Raji (cell line): ENCODE data around the gene CD63.

ENCODE experiments used
- POLR2A ChIP-seq: IDR thresholded peaks from 2 replicates; pipeline ENCODE4 v1.6.1; 2011; ENCODE audit warnings: low read depth, low read length, control low read depth; ENCODE audit not compliant: insufficient read depth

The CD63 gene

DNA sequence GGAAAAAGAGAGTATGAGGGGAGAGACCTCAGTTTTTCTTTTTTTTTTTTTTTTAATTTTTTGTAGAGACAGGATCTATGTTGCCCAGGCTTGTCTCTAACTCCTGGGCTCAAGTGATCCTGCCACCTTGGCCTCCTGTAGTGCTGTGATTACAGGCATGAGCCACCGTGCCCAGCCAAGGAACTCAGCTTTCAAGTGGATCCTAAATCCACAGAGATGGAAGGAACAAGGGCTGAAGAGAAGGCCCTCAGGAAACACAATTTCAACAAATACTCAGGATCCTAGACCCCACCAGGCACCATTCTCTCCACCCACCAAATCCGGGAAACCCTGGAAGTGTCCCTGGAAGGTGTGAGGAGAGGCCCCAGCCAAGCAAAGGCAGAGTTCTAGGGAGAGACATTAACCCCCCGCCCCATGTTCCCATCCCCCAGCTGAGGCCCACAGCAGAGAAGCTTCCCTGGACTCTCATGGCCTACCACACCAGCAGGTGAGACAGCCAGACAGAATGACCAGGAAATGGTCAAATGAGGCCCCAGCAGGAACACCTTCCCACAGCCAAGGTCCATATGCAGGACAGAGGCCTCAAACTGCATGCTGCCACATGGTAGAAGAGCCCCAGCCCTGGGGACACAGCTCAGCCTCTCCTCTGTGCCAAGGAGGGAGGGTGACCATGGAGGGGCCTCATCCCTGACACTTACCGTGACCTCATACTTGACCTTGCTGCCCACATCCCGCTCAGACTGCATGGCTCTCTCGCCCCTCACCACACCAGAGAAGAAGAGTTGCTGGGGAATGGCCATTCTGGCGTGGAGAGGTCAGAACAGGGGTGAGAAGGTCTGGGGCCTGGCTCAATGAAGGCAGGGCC, 35.3 kb downstream of the CD63 start:
- no peak for TF ChIP-seq POLR2A

DNA sequence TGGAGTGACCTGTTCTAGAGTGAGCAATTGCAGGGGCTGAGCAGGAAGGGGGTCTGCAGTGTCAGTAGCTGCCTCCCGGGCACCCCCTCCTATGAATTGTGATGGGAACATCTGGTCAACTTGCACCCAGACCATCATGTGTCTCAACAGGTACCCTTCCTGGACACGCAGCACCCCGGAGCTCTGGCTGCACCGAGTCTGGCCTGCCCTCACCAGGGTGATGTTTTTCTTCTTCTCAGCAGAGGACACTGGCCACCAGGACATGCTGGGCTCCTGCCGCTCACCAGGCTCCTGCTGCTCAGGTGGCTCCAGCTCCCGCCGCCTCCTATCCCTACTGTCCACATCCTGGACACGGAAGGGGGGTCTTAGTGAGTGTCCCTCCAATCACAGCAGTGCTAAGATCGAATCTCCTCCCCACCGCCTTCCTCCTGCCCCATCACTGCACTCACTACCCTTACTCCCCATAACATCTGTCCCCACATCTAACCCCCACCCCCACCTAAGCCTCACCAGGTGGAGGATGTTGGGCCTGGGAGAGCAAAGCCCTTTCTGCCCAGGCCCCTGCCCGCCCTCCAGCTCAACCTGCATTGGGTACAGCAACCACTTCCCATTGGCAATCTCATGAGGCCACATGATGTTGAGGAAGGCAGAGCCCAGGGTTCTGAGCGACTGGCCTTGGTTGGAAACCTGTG, 36.0 kb downstream of the CD63 start:
- TF ChIP-seq POLR2A = no peak

DNA sequence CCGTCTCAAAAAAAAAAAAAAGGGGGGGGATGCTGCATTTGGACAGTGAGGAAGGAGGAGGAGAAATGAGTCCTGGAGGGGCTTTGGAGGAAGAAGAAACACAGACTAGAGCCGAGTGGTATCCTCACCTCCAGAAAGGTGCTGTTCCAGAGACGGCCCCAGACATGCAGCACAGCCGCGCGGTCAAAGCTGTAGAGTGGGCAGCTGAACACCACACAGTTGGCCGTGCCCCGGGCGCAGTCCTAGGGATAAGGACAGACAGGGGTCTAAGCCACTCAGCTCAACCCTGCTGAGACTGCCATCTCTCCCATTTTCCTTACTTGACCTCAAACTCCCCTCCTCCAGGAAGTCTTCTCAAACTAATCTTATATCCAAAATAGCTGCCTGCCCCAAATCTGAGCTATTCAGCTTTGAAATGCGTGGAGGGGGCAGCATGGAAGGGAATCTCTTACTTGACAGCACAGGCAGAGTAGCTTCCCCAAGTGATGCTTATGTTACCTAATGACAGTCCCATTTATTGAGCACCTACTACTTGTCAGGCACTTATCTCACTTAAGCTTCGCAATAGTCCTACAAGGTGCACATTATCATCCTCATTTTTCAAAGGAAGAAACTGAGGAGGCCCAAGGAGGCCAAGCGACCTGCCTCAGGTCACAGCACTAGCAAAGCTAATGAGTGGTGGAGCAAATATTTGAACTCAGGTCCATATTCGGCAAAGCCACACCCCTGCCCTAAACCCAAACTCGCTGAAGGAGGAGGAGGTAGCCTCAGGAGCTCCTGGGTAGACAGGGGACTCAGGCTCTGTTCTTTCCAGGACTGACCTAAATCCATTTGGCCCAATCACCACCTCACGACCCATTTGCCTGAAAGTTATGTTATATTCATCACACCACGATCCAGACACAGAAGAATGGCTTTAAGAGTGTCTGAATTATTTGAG, 39.8 kb downstream of the CD63 start:
- TF ChIP-seq POLR2A = no peak

DNA sequence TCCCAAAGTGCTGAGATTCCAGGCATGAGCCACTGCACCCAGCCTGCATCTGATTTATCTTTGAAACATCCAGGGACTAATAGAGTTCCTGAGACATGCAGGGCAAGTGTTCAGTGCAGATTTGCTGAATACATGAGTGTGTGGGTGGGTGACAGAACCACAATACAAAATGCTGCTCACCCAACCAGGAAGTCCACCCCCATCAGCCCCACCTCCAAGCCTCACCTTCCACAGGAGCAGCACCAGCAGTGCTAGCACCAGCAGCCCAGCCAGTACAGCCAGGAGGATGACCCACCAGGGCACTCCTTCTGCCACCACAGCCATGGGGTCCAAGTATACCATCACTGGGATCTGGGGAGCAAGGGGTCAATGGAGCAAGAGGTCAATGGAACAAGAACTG, 41.1 kb downstream of the CD63 start:
- no peak for TF ChIP-seq POLR2A

DNA sequence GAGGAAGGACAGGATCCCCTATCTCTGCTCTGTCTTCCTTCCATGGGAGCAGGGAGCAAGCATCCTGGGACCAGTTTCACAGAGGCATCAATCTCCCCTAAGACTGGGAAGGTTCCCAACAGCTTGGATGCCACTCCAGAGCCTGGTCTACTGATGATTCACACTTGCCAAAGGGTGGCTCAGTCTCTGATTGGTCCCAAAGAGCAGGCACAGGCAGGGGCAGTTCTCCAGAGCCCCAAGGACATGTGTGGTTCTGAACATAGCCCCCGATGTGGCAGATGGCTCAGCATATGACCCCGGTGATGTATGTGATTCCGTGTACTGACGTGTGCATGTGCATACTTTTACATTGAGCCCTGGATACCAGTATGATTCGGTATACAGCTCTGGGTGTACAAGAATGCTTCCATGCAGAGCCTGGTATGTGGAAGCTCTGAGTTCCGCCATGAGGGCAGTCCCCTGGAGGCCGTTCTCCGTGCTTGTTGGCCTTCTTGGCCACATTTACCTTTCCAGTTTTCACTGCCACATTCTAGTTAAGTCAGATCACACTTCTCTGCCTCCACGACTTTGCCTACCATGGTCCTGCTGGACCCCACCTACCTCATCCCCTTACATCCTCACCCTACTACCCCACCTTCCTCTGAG, 42.3 kb downstream of the CD63 start:
- no peak for TF ChIP-seq POLR2A

DNA sequence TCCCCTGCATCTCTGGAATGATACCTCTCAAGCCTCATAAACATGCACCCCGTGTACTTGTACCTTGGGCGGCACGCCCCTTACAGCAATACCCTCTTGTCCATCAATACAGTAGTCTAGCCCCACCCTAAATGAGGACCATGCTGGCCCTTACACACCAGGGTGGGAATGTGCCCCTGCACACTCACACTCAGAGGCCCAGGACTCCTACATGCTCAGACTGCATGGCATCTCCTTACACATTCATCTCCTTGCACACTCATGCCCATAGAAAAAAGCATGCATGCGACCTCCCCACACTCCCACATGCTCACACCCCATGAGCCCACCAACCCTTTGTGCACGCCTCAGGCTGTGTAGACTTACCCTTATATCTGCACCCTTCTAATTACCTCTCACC, 43.1 kb downstream of the CD63 start:
- no peak for TF ChIP-seq POLR2A

DNA sequence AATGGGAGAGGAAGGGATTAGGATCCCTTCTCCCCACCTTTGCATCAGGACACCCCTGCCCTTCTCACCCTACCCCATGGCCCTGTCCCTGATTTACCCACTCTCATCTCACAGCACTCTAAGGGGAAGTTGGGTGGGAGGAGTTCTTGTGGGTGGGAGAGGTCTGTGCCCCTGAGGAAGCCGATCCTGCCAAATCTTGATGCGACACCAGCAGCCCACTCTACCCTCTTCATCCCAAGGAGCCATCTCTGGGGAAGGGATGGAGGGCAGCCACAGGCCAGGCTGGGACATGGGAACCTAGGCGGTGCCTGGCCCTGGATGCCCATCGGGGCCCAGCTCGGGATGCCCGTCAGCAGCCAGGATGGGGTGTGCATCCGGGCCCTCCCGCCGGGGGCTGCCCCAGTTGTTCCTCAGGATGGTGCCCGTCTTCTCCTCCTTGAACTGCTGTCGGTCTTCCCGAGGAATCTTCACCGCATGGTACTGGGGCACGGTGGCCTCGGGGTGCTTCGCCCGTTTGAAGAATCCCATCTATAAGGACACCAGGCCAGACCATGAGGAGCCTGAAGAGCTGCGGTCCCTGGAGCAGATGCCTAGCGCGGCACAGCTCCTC, 43.9 kb downstream of the CD63 start:
- no peak for TF ChIP-seq POLR2A

DNA sequence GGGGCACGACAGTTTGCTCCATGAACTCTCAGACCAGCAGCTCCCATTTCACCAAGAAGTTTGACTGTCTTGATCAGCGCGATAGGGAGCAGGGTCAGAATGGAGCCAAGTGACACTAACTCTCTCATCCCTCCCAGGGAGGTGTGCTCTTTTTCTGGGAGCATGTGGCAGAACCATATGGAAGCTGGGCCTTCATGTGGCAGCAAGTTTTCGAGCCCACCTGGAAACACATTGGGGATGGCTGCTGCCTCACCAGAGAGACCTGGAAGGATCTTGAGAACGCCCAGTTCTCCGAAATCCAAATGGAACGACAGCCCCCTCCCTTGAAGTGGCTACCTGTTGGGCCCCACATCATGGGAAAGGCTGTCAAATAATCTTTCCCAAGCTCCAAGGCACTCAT, 45.1 kb downstream of the CD63 start:
- TF ChIP-seq POLR2A = no peak

DNA sequence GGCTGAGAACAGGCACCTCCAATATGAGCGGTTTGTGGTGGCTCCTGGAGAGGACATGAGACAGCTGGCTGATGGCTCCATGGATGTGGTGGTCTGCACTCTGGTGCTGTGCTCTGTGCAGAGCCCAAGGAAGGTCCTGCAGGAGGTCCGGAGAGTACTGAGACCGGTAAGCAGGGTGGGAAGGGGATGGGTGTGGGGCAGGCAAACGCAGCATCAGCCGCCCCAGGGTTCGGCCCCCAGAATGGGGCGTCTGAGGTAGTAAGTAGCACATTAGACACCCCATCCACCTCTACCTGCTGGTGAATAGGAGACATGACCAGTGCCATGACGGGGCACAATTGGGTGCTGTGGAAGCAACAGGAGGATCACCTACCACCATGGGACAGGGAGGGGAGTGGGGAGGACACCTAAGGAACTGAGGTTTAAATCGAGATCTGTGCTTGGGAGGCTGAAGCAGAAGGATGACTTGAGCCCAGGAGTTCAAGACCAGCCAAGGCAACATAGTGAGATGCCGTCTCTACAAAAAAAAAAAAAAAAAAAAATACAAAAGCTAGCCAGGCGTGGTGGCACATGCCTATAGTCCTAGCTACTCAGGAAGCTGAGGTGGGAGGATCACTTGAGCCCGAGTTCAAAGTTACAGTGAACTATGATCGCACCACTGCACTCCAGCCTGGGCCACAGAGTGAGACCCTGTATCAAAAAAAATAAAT, 46.6 kb downstream of the CD63 start:
- TF ChIP-seq POLR2A = no peak

DNA sequence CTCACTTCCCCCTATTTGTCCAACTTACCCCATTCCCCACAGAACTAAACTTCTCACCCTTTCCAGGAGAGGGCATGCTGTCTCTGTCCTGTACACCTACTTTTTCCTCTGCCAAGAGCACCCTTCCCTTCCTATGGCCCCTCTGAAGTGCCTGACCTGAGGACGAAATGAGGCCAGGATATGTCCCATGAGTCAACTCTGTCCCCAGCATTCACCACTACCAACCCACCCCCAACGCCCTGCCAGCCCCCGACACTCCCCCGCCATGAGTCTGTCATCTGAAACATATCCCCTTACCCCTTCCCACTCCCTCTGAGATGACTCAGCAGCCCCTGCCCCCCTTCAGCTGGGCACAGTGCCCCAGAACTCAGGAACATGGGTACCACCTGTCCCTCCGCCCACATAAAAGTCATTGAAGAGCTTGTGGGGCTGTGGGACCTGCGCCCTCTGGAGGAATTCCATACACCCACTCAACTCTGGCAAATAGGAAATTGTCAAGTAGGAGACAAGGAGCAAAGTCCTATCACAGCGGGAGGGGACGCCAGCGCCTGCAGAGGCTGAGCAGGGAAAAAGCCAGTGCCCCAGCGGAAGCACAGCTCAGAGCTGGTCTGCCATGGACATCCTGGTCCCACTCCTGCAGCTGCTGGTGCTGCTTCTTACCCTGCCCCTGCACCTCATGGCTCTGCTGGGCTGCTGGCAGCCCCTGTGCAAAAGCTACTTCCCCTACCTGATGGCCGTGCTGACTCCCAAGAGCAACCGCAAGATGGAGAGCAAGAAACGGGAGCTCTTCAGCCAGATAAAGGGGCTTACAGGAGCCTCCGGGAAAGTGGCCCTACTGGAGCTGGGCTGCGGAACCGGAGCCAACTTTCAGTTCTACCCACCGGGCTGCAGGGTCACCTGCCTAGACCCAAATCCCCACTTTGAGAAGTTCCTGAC, 47.4 kb downstream of the CD63 start:
- no peak for TF ChIP-seq POLR2A

DNA sequence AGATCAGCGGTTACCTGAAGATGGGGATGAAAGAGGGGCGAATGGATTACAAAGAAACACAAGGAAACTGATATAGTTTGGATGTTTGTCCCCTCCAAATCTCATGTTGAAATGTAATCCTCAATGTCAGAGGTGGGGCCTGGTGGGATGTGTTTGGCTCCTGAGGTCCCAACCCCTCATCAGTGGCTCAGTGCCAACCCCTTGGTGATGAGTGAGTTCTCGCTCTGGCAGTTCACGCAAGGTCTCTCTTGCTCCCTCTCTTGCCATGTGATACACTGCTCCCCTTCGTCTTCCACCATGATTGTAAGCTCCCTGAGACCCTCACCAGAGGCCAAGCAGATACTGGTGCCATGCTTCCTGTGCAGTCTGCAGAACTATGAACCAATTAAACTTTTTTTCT, 49.1 kb downstream of the CD63 start:
- no peak for TF ChIP-seq POLR2A

DNA sequence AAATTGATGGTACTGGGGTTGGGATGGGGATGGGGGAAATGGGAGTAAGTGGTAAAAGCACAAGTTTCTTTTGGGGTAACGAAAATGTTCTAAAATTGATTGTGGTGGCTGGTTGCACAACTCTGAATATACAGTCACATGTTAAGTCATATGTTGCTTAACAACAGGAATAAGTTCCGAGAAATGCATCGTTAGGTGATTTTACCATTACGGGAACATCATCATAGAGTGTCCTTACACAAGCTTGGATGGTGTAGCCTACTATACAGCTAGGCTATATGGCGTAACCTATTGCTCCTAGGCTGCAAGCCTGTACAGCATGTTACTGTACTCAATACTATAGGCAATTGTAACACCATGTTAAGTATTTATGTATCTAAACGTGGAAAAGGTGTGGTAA, 52.1 kb downstream of the CD63 start:
- TF ChIP-seq POLR2A = no peak

DNA sequence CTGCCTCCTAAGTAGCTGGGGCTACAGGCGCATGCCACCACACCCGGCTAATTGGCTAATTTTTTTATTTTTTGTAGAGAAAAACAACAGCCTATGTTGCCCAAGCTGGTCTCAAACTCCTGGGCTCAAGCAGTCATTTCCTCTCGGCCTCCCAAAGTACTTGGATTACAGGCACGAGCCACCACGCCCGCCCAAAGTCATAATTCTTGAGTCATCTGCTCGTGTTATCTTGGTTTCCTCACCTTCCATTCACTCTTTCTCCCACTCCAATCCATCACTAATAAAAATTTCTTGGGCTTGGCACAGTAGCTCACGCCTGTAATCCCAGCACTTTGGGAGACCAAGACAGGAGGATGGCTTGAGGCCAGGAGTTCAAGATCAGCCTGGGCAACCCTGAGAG, 53.1 kb downstream of the CD63 start:
- no peak for TF ChIP-seq POLR2A
